GM19438 (cell line): ENCODE data around the gene KRTAP10-1.
"Not testable (repeated sequence)": the region's sequence is repeated elsewhere in the genome, so short reads cannot be mapped to it uniquely, and the experiment has no call there.

Experiments
- ATAC-seq: cut with Tn5 transposase; IDR thresholded peaks from one replicate; pipeline ENCODE4 v1.9.1; 2021; ENCODE audit warnings: low read depth; ENCODE audit not compliant: unreplicated experiment

Gene KRTAP10-1

GRCh38 chr21:44507673-44508425 lies 32.1 kb downstream of the KRTAP10-1 start:
- no peak for ATAC-seq

DNA sequence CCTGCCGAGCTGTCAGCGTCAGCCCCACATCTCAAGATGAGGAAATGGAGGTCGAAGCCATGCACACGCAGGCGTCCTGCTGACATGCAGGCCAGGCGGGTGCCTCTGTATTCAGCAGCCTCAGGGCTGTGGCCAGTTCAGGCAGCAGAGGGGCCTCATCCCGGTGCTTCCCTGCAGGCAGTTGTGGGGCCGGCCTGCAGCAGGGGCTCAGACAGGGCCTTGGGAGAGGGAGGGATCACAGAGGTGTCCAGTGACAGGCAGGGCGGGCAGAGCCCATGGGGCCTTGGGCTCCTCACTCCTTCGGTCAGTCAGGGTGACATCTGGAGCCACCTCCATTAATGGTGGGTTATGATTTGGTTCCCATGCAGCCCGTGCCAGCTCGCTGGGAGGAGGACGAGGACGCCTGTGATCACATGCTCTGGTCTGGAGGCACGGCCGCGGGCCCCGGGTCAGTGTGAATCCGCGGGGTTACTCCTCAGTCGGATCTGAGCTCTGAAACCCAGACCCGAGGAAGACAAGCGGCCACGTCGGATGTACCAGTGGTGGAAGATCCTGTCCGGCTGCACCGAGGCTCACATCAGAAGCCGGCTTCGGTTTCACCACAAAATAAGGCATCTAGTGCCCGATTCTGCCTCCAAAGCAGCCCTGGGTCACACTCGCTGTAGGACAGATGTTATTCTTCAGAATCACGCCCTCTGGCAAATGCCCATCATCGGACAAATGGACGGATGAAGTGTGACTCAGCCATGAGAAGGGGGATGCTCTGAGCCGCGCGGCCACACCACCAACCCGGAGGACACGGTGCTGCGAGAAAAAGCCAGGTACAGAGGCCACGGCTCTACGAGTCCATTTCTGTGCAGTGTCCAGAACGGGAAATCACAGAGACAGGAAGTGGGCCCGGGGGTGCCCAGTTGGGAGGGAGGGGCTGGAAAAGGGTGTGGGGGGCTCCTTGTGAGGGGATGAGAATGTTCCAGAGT lies 33.4 kb downstream of the KRTAP10-1 start:
- no peak for ATAC-seq

DNA sequence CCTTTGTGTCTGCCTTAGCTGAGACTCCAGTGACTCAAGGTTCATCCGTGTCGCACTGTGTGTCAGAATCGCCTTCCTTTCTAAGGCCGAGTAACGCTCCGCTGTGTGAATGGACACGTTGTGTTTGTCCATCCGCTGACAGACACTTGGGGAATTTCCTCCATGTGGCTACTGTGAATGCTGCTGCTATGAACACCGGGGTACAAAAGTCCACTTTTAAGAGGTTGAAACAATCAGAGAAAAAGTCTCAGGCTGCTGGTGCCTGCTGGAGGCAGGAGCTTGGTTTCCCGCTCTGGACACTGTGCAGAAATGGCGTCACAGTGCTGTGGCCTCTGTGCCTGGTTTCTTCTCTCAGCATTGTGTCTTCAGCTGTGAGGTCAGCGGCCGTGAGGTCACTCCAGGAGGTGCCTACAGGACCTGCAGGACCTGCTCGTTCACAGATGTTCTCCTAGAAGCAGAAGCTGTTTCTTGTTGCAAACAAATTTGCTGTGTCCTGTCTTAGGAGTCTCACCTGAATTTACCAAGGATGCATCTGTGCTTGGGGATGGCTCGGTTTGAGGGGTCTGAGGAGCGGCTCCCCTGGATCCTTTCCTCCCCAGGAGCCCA lies 34.2 kb downstream of the KRTAP10-1 start:
- ATAC-seq = no peak

- no peak for ATAC-seq
Measured at GRCh38 chr21:44503901-44504399, 36.0 kb downstream of the KRTAP10-1 start.

DNA sequence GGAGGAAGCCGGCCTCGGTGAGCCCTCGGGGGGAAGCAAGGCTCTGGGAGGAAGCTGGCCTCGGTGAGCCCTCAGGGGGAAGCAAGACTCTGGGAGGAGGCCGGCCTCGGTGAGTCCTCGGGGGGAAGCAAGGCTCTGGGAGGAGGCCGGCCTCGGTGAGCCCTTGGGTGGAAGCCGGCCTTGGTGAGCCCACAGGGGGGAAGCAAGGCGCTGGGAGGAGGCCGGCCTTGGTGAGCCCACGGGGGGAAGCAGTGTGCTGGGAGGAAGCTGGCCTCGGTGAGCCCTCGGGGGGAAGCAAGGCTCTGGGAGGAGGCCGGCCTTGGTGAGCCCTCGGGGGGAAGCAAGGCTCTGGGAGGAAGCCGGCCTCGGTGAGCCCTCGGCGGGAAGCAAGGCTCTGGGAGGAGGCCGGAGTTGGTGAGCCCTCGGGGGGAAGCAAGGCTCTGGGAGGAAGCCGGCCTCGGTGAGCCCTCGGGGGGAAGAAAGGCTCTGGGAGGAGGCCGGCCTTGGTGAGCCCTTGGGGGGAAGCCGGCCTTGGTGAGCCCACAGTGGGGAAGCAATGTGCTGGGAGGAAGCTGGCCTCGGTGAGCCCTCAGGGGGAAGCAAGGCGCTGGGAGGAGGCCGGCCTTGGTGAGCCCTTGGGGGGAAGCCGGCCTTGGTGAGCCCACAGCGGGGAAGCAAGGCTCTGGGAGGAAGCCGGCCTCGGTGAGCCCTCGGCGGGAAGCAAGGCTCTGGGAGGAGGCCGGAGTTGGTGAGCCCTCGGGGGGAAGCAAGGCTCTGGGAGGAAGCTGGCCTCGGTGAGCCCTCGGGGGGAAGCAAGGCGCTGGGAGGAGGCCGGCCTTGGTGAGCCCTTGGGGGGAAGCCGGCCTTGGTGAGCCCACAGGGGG lies 36.7 kb downstream of the KRTAP10-1 start:
- ATAC-seq = not testable (repeated sequence)

GRCh38 chr21:44502171-44502958 lies 37.6 kb downstream of the KRTAP10-1 start:
- no peak for ATAC-seq

DNA sequence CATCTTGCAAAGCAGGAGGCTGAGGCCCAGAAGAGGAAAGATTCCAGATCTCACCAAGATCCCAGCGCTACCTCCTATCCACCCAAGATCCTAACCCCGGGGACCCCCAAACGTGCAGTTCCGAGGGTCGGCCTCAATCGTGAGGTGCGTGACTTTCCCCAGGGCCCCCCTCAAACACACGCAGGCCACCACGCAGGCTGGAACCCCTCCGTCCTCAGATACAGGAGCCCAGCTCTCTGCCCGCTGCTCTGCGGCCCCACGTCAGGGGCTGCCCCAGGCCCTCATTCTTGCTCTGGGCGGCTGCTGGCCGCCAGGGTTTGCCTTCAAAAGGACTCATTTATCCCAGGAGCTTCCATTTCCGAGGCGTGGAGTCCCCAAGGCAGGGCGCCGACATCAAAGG lies 39.9 kb downstream of the KRTAP10-1 start:
- ATAC-seq = no peak

DNA sequence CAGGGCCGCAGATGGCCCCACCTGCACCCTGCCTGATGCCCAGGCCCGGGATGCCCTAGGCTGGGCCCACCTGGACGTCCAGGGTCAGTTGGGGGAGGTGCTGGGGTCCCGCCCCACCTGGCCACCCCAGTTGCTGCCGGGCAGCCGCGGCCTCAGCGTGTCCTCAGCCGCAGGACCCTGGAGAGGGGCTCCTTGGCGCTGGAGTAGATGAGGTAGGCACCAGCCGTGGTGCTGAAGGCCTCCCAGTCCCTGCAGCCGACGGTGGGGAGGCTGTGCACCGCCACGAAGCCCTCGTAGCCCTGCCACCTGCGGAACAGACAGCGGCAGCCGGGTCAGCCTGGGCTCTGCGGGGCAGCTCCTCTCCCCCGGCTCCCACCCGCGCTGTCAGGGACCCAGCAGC lies 40.4 kb downstream of the KRTAP10-1 start:
- ATAC-seq = no peak

DNA sequence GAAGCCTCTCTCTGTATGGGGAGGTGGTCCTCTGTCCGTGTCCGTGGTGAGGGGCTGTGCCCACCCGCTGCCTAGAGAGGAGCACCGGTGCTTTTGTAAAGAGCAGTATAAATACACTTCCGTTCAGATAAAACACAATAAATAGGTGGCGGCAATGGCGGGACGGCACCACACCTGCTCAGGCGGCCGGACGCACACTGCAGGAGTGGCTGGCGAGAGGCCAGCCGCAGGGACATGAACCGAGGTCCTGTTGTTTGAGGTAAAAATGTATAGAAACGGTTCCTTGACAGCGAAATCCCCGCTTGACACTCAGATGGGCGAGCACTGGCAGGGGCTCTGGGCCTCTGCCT lies 40.8 kb downstream of the KRTAP10-1 start:
- no peak for ATAC-seq

- no peak for ATAC-seq
Measured at GRCh38 chr21:44498280-44499210, 41.5 kb downstream of the KRTAP10-1 start.

GRCh38 chr21:44497703-44498126 lies 42.3 kb downstream of the KRTAP10-1 start:
- no peak for ATAC-seq

DNA sequence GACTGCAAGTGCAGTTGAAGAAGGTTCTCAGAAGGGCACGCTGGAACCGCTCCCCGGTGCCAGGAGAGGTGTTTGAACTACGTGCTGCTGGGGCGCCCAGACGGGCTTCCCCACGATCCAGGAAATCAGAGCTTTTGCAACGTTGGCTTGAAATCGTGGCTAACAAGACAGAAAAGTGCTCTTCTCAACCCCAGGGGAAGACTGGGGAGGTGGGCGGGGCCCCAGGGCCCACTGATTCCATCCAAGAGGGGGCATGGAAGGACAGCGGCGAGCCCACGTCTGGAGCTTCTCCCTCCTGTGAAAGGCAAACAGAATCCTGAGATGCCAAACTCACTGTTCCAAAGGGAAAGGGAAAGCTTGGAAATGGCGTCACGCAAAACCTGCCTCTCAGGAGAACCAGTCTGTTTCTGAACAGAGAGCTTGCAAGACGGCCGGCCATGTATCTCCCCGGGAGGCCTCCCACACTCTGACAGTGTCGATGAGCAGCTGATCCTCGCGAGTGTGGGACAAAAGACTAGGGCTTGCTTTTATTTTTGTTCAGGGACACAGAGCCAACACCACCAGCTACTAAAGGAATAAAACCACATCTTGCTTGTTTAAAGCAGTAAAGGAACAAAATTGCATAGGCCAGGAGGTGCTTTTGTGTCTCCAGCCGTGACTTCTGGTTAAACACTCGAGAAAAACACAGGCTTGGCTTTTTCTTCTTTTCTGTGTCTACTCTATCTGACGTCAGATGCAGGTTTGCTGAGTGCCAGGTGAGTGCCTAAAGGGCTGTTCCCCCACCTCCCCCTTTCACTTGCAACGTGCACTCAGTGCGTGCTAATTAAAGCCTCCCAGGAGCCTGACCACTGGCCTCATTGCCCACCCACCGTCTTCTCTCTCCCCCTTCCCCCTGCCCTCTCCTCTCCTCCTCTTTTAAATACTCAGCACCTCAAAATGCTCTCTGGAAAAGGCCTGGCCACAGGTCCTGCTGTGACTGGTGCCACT lies 43.1 kb downstream of the KRTAP10-1 start:
- no peak for ATAC-seq

DNA sequence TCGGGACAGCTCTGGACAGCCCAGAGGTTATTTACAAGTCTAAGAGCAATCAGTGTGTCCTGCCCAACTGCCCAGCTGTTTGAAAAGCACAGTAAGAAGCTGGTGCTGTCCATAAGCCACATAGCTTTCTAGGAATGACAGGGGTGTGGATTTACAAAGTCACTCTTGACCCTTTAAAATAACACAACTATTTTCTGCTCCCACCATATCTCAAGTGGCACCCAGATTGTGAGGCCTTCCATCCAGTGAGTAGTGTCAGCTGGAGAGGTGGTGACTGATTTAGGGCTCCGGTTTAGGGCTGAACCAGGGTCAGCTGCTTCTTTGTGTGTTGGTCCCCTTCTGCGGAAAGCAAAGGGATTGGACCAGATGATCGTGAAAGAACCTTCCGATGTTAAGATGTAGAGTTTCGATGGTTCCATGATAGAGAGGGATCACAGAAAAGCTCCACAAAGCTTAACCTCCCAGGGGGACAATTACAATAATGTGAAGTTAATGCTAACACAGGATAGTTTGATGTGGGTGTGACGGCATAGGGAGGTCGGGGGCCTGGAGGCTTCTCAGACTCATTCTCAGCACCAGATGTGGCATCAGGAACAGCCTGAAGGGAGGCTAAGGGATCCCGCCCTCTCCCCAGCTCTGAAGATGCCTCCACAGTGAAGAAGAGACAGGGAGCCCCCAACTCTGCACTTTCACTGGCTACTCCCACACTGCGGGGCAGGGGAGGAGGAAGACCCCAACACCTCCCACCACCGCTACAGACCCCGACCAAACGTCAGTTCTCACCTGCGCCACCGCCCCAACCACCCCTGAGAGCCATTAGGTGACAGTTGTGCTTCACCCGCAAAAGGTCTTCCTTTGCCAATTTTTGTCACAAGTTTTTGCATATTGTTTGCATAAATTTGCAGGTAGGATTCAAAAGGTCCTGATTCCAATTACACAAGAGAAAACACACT lies 44.1 kb downstream of the KRTAP10-1 start:
- ATAC-seq = no peak

DNA sequence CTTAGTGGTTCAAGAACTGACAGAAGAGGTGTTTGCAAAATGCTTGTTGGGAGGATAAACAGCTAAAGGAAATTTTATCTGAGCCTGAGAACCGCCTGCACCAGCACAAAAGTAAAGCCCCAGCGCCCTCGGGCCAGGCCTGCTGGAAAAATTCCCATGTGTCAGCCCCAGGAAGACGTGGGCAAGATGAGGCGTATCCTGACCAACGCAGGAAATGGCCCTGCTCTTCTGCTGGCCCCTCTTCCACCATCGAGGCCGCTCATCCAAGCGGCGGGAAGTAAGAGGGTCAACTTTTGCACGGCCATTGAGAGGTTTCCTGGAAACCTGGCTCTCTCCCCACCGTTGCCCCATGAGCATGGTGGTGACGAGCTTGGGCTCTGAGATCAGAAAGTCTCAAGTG lies 45.0 kb downstream of the KRTAP10-1 start:
- ATAC-seq = no peak

GRCh38 chr21:44494418-44494817 lies 45.6 kb downstream of the KRTAP10-1 start:
- no peak for ATAC-seq
